HG03060 (cell line): ENCODE data around the gene FAM50B.

Source experiments
- ATAC-seq: cut with Tn5 transposase; IDR thresholded peaks from one replicate; pipeline ENCODE4 v1.9.1; 2021; ENCODE audit warnings: low read depth, moderate number of reproducible peaks; ENCODE audit not compliant: unreplicated experiment

Gene FAM50B

DNA sequence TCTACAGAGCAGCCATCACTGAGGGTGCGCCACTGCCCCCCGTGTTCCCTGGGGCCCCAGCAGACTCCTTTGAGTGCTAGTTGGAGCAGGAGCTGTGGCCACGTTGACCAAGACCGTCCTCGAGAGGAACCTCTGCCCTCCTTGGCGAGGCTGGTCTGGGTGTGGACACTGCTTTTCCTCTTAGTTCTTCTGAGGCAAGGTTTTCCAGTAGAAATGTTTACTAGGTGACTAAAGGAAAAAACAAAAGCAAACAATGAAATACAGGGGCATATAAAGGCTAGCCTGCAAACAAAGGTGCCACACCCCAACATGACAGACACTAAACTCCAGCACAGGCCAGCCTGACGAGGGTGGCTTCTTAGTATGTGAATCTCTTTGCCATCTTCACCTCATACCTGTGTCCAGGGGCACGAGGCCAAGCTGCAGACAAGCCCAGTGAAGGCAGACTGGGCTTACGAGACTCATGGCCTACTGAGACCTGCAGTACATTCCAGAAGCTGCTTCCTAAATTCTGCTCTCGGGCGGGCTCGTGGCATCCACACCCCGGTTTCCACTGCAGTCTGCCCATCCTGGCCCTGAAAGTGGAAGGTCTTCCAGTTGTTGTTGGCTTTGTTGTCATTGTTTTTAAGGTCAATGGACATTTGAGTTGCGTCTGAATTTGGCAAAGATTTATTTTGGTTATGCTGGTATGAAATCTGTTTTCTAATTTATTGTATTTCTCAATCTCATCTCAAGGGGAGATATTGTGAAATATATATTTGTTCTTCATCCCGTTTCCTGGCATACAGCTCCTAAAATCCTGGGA, 39.2 kb downstream of the FAM50B start:
- ATAC-seq = no peak

DNA sequence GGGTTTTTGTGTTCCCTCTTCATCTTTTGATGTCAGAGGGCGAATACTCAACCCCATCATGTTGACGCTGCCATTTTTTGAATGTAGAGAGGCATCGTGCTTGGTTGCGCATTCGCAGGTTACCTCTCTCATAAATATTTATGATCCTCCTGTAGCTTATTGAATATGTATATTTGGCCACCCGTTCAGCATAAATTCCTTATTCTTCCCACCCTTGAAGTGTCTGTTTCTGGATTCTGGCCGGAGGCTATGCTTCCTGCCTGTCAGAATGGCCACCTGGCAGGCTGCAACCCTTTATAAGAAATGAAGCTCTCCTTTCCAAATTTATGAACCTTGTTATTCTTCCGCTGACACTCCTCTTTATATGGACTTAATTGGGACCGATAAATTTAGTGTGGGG, 40.9 kb downstream of the FAM50B start:
- no peak for ATAC-seq

DNA sequence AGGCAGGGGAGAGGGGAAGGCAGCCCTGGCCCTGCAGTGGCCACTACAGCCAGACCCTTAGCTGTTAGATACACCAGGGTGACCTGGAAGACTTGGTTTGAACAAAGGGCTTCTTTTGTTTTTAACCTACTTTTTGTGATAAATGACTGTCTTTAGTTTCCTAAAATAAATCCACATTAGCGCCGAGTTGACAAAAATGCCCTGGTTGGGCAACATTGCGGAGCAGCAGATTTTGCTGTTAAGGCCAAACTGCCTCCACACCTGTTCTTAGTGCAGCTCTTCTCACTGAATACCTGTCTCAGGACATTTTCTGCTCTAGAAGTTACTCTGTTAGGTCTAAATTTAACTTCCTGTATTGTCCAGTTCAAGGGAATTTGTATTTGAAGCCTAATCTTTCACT, 42.7 kb downstream of the FAM50B start:
- no peak for ATAC-seq

DNA sequence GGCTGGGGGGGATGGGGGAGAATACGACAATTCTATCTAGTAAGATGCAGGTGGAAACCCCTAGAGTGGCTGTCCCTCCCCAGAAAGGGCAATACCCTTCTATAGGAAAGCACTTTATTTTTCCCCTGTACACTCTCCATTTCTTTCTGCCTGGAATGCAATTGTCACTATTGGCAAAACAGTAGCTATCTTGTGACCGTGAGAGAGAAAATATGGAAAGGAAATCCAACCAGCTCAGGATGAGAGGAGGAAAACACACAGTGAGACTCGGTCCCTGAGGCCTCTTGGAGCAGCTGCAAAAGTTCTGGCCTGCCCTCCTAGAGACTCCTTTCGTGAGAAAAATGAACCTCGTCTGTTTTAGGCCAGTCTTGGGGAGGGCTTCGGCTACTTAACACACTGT, 43.4 kb downstream of the FAM50B start:
- no peak for ATAC-seq

DNA sequence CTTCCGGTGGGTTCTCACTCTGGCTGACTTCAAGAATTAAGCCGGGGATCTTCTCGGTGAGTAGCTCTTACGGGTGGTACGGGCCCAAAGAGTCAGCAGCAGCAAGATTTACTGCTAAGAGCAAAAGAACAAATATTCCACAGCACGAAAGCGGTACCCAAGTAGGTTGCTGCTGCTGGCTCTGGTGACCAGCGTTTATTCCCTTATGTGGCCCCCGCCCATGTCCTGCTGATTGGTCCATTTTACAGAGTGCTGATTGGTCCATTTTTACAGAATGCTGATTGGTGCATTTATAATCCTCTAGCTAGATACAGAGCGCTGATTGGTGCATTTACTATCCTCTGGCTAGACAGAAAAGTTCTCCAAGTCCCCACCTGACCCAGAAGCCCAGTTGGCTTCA, 44.3 kb downstream of the FAM50B start:
- ATAC-seq = no peak

DNA sequence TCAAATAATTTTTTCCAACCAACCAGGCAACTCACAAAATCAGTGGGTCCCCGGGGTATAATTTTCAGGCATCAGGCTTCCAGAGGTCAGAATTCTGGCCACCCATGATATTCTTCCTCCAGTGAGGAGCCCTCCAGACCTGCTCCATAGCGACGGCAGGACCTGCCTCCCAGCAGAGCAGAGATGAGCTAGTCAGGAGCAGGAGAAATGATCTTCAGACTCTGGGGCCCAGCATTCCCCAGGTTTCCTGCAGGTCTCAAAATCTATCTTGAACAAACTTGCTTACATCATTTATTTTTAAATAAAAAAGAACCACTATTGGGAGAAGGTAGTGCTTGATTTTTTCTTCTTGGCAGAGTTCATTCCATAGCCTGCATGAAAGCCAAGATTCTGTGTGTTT, 44.7 kb downstream of the FAM50B start:
- no peak for ATAC-seq

DNA sequence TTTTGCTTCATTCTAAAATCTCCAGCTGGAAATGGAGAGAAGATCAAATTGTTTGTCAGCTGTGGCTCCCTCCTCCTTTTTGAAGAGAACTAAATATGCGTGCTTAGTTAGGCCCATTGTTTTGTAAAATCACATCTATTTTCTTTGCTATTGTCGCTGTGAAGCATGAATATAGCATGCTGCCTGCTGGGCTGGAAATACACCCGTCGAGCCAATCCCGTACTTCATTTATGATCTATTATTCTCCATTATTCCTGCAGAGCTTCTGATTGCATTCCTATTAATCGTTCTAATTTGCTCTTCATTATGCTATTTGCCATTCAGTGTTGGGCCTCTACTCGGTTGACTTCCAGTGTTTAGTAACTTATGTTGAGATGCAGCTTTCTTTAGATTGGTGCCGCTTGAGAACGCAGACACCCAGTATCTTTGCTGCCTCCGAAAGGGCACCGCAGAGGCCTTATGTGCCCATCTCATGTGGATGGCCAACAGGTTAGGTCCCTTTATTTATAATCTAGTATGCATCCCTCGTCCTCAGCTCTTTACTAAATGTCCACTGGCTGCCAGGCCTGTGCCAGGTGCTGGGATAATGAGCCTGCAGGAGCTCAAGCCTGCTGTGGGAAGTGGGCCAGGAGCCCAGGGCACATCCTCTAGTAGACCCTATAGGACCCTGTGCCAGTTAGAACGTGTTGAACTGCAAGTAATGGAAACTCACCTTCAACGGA, 45.6 kb downstream of the FAM50B start:
- no peak for ATAC-seq

DNA sequence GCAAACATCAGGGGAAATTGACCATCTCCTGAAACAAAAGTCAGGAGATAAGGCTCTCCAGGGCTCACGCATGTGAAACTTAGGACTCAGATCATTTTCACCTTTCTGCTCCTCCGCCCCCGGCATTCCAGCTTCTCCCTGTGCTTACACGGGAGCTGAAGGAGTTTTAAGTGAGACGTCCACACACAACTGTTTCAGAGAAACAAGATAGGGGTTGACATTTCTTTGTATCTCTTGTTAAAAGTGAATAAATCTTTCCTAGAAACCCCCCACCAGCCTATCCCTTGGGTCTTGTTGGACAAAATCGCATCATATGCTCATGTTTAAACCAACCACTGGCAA, 46.1 kb downstream of the FAM50B start:
- ATAC-seq = no peak

DNA sequence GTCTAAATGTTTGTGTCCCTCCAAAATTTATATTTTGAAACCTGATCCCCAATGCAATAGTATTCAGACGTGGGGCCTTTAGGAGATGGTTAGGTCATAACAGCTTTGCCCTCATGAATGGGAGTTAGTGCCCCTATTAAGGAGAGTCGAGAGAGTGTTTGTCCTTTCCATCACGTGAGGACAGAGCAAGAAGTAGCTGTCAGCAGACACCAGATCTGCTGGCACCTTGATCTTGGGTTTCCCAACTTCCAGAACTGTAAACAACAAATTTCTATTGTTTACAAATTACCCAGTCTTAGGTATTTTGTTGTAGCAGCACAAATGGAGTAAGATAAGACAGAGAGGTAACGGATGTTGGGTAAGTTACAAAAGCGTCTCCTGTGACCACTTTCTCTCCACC, 46.6 kb downstream of the FAM50B start:
- ATAC-seq = no peak

DNA sequence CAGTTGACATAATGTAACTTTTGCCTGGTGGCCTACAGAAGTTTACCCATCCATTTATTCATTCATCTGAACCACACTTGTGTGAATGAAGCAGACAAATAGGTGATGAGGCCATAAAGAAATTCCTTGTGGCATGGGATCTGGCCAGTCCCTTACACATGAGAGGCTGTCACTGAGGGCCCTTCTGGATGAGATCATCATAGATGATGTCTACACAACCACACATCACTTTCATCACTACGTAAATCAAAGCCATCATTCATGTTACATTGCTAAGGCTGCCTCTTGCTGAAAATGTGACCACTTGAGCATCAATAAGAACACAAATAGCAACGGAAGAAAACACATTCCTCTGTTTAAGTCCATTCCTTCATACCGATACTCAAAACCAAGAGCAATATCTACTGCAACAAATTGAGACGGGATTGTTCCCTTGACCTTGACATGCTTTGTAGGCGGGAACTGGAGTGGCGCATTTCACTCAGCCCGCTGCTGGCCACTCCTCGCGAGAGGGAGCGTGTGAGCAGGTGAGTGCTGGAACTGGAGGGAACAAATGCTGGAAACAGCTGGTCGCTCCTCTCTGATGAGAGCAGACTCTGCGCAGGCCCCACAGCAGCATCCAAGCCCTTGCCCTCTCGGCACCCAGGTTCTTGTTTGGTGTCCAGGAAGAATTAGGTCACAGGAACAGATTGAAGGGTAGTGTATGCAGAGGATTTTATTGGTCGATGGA, 49.3 kb downstream of the FAM50B start:
- ATAC-seq = no peak

DNA sequence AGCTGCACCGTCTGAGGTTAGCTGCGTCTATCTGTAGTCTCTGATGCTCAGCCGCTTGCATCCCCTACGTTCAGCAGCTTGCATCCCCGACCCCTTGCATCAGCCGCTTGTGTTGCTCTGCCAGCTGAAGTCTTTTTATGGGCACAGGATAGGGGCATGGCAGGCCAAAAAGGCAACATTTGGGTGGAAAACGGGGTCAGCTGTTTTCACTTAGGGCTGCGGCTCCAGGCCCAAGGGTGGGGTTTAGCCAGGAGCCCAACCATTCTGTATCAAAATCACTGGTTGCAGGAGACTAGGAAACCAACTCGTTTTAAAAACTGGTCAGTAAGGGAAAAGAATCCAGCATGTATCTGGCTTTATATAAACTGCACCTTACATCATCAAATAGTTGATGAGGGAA, 49.9 kb downstream of the FAM50B start:
- ATAC-seq = no peak

DNA sequence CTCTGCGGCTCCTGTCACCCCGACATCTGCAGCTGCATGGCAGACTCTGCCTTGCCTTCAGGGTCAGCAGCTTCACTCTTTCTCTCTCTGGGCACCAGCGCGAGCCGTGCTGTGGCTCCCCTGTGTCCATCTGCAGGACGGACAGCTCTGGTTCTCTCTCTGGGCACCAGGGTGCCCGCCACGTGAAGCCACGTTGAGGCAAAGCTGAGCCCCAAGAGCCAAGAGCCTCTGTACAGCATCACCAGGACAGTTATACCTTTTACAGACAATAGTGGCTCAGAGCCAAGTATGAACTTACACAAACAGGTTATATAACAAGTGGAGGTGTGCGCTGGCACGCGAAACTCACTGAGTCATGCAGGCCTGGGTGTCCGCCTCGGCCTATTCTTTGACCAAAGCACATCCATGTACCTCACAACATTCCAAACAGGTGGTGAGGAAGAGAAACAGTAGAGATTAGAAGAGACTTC, 50.8 kb downstream of the FAM50B start:
- ATAC-seq = no peak
